LNCAP (cell line): ENCODE data around the gene MS4A13.
A peak's percentile ranks its signal among the peaks of the same experiment; 100 is the strongest.

Experiments used
- CTCF ChIP-seq: fragments of 450-650 bp; IDR thresholded peaks from 2 replicates; pipeline ENCODE4 v1.5.1; 2017; ENCODE audit warnings: mild to moderate bottlenecking

Gene MS4A13

GRCh38 chr11:60515144-60515855 is at the start of gene MS4A13:
MS4A13 (plus strand) TSS chr11:60515392; CDS start chr11:60518084, 2,692 bp downstream.
- no peak for TF ChIP-seq CTCF

GRCh38 chr11:60468829-60469228 is 46.4 kb upstream of the MS4A13 start:
- no peak for TF ChIP-seq CTCF

- TF ChIP-seq CTCF: no peak; the same call in 1 of the 2 replicates
Measured at GRCh38 chr11:60469723-60470122, 45.5 kb upstream of the MS4A13 start.

GRCh38 chr11:60477035-60477445 is 38.2 kb upstream of the MS4A13 start:
- no peak for TF ChIP-seq CTCF

- TF ChIP-seq CTCF: no peak
Measured at GRCh38 chr11:60482361-60482760, 32.8 kb upstream of the MS4A13 start.

GRCh38 chr11:60485987-60486386 is 29.2 kb upstream of the MS4A13 start:
- peak; percentile 88 for TF ChIP-seq CTCF

GRCh38 chr11:60492488-60493009 is 22.6 kb upstream of the MS4A13 start, which contains the start of gene MS4A12:
MS4A12 (plus strand) TSS chr11:60492778; CDS start chr11:60497319, 4,541 bp downstream.
- TF ChIP-seq CTCF: no peak
